ENCODE measurements around the gene RGMB.

DNA sequence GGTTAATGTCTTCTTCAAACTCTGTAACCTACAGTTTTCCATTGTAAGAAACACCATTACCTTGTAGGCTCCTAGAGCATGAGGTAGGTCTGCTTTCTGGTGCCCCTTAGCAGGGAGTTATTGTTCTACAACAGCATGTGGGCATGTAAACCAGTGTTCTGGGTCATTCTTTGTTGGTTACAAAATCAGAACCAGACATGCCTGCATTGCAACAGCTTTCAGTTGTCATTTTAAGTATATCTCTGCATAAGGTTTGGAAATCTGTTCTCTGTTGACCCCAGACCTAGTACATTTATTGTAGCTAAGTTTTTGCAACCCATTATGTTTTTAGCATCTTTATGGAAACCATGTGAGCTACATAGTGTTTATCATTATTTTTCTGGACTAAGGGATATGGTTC lies 10.9 kb downstream of the RGMB start:
- TF ChIP-seq, protein P1, sequence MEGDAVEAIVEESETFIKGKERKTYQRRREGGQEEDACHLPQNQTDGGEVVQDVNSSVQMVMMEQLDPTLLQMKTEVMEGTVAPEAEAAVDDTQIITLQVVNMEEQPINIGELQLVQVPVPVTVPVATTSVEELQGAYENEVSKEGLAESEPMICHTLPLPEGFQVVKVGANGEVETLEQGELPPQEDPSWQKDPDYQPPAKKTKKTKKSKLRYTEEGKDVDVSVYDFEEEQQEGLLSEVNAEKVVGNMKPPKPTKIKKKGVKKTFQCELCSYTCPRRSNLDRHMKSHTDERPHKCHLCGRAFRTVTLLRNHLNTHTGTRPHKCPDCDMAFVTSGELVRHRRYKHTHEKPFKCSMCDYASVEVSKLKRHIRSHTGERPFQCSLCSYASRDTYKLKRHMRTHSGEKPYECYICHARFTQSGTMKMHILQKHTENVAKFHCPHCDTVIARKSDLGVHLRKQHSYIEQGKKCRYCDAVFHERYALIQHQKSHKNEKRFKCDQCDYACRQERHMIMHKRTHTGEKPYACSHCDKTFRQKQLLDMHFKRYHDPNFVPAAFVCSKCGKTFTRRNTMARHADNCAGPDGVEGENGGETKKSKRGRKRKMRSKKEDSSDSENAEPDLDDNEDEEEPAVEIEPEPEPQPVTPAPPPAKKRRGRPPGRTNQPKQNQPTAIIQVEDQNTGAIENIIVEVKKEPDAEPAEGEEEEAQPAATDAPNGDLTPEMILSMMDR (conservative IDR thresholded peaks at IDR 0.05 in 1 of 2, IDR thresholded peaks at IDR 0.05 in 1 of 2; ENCODE audit: low read depth in 1 of 2, low read length in 2 of 2), result no peak
- TF ChIP-seq EZH2 (IDR thresholded peaks at IDR 0.05; ENCODE audit: low read length, missing control alignments), result no peak

Measured in fibroblast of lung (primary cell).